PC-9 (cell line): ENCODE data around the gene STEAP1. TPM values are rescaled to one million over a fixed set of nuclear protein-coding genes. Genes with fewer than 3 reads are reported as not detected.

Experiments
- BruUV-seq: library from RNA; stranded (reverse); fragments of 400-500 nt; replicated peaks from 2 replicates; lab custom pipeline; 2021; lab: Mats Ljungman, UMichigan
- CTCF ChIA-PET: fragments of 300-600 bp; sonication (Branson Sonifier 250); formaldehyde crosslinking; loops from one replicate; lab custom pipeline; 2022; ENCODE audit warnings: antibody characterized with exemption; lab: Charles Lee
- POLR2A ChIA-PET: fragments of 300-600 bp; sonication (Branson Sonifier 250); formaldehyde crosslinking; loops from one replicate; lab custom pipeline; 2022; ENCODE audit warnings: antibody characterized with exemption; ENCODE audit not compliant: unreplicated experiment; lab: Charles Lee
- DNase-seq, 2 experiments: peaks; one replicate each; pipeline versions ENCODE4 v3.0.0 to v3.0.0-alpha.2; 2015 to 2022; ENCODE audit warnings: mixed read lengths in 1 of 2
- H2AFZ ChIP-seq: fragments of 200-600 bp; sonication (generic); 2 replicates; pipeline ENCODE4 v1.8.1; 2017; ENCODE audit warnings: antibody characterized with exemption
- H3F3A ChIP-seq: fragments of 200-600 bp; sonication (generic); 2 replicates; pipeline ENCODE4 v1.8.1; 2017; ENCODE audit warnings: antibody characterized with exemption, mild to moderate bottlenecking, low read depth; ENCODE audit not compliant: insufficient read depth
- H3K27ac ChIP-seq: fragments of 200-600 bp; sonication (generic); 2 replicates; pipeline ENCODE4 v1.6.1; 2016; ENCODE audit warnings: mixed run types
- H3K27me3 ChIP-seq: fragments of 200-600 bp; sonication (generic); 2 replicates; pipeline ENCODE4 v1.6.1; 2016; ENCODE audit warnings: low read depth, mixed run types; ENCODE audit not compliant: insufficient read depth
- H3K36me3 ChIP-seq: fragments of 200-600 bp; sonication (generic); 2 replicates; pipeline ENCODE4 v1.6.1; 2016; ENCODE audit warnings: low read depth, mixed run types
- H3K4me1 ChIP-seq: fragments of 200-600 bp; sonication (generic); replicated peaks from 2 replicates; pipeline ENCODE4 v1.6.1; 2016; ENCODE audit warnings: mixed run types; ENCODE audit not compliant: insufficient read depth
- H3K4me2 ChIP-seq: fragments of 200-600 bp; sonication (generic); 2 replicates; pipeline ENCODE4 v1.6.1; 2017; ENCODE audit warnings: mixed run types
- H3K4me3 ChIP-seq: fragments of 200-600 bp; sonication (generic); 2 replicates; pipeline ENCODE4 v1.6.1; 2016; ENCODE audit warnings: mixed run types
- H3K79me2 ChIP-seq: fragments of 200-600 bp; sonication (generic); 2 replicates; pipeline ENCODE4 v1.6.1; 2017; ENCODE audit warnings: low read depth, mixed run types
- H3K9me2 ChIP-seq: fragments of 200-600 bp; sonication (generic); 2 replicates; pipeline ENCODE4 v1.8.1; 2017; ENCODE audit warnings: mild to moderate bottlenecking; ENCODE audit not compliant: insufficient read depth
- H3K9me3 ChIP-seq: fragments of 200-600 bp; sonication (generic); 2 replicates; pipeline ENCODE4 v1.8.1; 2016; ENCODE audit warnings: low read depth; ENCODE audit not compliant: insufficient read depth
- H4K20me1 ChIP-seq: fragments of 200-600 bp; sonication (generic); 2 replicates; pipeline ENCODE4 v1.8.1; 2017; ENCODE audit not compliant: insufficient read depth
- EZH2 ChIP-seq: fragments of 200-600 bp; sonication (generic); IDR thresholded peaks from 2 replicates; pipeline ENCODE4 v1.8.0; 2017; ENCODE audit warnings: antibody characterized with exemption, low read depth
- intact Hi-C: fragments of 100-400 bp; cut with micrococcal nuclease; formaldehyde crosslinking; loops from one replicate; pipeline ENCODE4 v1.10.0; 2022; ENCODE audit not compliant: unreplicated experiment
- total RNA-seq: library from RNA; stranded (reverse); gene quantifications from 2 replicates; pipeline ENCODE4 v1.2.3, GENCODE V29; 2021
- TF ChIP-seq, protein P1 (sequence below): fragments of 200-600 bp; sonication (generic); conservative IDR thresholded peaks from 2 replicates; pipeline ENCODE4 v1.6.1; 2017; ENCODE audit warnings: mixed run types, antibody characterized with exemption, mild to moderate bottlenecking, moderate library complexity

STEAP1 gene
- total RNA-seq, 1 experiment from 2014 or later = 6.5 TPM

GRCh38 chr7:90172624-90173023 is 18.4 kb downstream of the STEAP1 start:
- ChIA-PET POLR2A (interaction anchor here (0.7 kb wide), 1 partner anchor 70 kb away, joined by 6 read pairs; no protein-coding TSS in a partner anchor), CTCF (no interaction called here)
- no peaks in the 10 kb centered on the region for H3K27me3 ChIP-seq
- H2AFZ ChIP-seq = no peak overlapping the region
- no peaks in the 10 kb centered on the region for H3K9me2 ChIP-seq
- H3K4me1 ChIP-seq = peaks cover 4% of the 10 kb centered on the region
- no peak overlapping the region for H3K4me3 ChIP-seq
- no peaks in the 10 kb centered on the region for H3K79me2 ChIP-seq
- H4K20me1 ChIP-seq = no peaks in the 10 kb centered on the region
- H3F3A ChIP-seq = no peaks in the 10 kb centered on the region
- no peak overlapping the region for H3K27ac ChIP-seq
- H3K4me2 ChIP-seq = no peak overlapping the region
- H3K36me3 ChIP-seq = no peaks in the 10 kb centered on the region
- BruUV-seq = no TSS peak
- no peaks in the 10 kb centered on the region for H3K9me3 ChIP-seq
- intact Hi-C loops = no loop called here
- TF ChIP-seq, protein P1, sequence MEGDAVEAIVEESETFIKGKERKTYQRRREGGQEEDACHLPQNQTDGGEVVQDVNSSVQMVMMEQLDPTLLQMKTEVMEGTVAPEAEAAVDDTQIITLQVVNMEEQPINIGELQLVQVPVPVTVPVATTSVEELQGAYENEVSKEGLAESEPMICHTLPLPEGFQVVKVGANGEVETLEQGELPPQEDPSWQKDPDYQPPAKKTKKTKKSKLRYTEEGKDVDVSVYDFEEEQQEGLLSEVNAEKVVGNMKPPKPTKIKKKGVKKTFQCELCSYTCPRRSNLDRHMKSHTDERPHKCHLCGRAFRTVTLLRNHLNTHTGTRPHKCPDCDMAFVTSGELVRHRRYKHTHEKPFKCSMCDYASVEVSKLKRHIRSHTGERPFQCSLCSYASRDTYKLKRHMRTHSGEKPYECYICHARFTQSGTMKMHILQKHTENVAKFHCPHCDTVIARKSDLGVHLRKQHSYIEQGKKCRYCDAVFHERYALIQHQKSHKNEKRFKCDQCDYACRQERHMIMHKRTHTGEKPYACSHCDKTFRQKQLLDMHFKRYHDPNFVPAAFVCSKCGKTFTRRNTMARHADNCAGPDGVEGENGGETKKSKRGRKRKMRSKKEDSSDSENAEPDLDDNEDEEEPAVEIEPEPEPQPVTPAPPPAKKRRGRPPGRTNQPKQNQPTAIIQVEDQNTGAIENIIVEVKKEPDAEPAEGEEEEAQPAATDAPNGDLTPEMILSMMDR = no peak
- no peak for TF ChIP-seq EZH2
- DNase-seq = no peak

DNA sequence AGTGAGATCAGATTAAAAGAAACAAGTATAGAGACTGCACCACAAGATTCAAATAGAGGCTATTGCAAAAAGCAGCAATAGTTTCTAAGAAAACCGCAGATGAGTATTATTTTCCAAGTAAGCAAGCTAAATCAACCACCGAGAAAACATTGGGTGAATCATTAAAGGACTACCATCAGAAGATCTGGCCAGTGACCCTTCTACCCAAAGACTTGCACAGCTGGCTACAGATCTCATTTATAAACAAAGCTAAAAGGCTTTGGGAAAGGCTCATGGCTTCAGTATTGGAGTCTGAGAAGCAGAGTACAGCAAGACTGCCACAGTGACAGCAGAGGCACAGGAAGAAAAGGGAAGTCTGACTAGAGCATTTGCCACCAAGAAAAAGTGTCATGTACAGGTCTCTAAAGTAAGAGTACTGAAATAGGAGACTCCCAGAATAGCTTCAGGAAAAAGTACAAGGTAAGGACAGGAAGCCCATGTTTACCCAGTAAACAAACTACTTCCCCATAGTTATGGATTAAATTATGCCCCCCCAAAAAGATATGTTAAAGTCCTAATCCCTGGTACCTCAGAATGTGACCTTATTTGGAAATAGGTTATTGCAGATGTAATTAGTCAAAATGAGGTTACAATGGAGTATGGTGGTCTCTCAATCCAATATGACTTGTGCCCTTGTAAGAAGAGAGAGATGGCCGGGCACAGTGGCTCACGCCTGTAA is 19.0 kb downstream of the STEAP1 start:
- Histone ChIP-seq H3K4me2 (no peak overlapping the region), H3K4me3 (no peak overlapping the region), H3K4me1 (peaks cover 9% of the 10 kb centered on the region), H3K79me2 (no peaks in the 10 kb centered on the region), H3K36me3 (no peaks in the 10 kb centered on the region), H3K27ac (no peak overlapping the region), H3K27me3 (no peaks in the 10 kb centered on the region), H2AFZ (no peak overlapping the region), H4K20me1 (no peaks in the 10 kb centered on the region), H3K9me3 (0 out of 2 replicates have a peak, but pooled peaks cover 3% of the 10 kb centered on the region), H3K9me2 (no peaks in the 10 kb centered on the region), H3F3A (peaks cover 5% of the 10 kb centered on the region)
- no peak for TF ChIP-seq EZH2
- TF ChIP-seq, protein P1 = no peak
- BruUV-seq = no TSS peak
- DNase-seq = peak in 1 of 2 experiments; percentile 37
- intact Hi-C loops = no loop called here
- ChIA-PET POLR2A (interaction anchor here (0.7 kb wide), 1 partner anchor 70 kb away, joined by 6 read pairs; no protein-coding TSS in a partner anchor), CTCF (interaction anchor here (0.6 kb wide), 1 partner anchor 90 kb away, joined by 3 read pairs; no protein-coding TSS in a partner anchor)

DNA sequence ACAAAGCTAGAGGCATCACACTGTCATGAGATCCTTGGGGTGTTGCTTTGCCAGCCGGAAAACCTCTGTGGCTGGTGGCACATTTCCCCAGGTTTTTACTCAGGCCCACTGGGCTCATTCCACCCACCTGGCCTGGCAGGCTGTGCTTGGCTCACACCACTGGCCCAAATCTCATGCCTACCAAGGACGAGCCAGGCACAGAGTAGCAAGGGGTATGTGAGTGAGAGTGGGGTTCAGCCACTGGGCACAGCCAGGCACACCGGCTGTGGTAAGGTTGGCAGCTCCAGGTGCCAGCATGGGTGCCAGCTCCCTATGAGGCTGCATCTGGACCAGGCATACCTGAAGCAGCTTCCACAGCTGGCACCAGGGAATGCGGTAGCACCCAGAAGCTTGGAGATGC is 21.4 kb downstream of the STEAP1 start:
- POLR2A ChIA-PET = no interaction called here
- no peak overlapping the region for H2AFZ ChIP-seq
- no peak for DNase-seq
- H3K36me3 ChIP-seq = no peaks in the 10 kb centered on the region
- H3K79me2 ChIP-seq = no peaks in the 10 kb centered on the region
- H3K4me1 ChIP-seq = peaks cover 32% of the 10 kb centered on the region
- intact Hi-C loops = no loop called here
- no peaks in the 10 kb centered on the region for H3K9me2 ChIP-seq
- TF ChIP-seq, protein P1 = no peak
- no peak for TF ChIP-seq EZH2
- H3K4me3 ChIP-seq = no peak overlapping the region
- peaks cover 26% of the 10 kb centered on the region for H3F3A ChIP-seq
- no TSS peak for BruUV-seq
- H4K20me1 ChIP-seq = no peaks in the 10 kb centered on the region
- H3K4me2 ChIP-seq = no peak overlapping the region
- CTCF ChIA-PET = no interaction called here
- no peak overlapping the region for H3K27ac ChIP-seq
- H3K9me3 ChIP-seq = peaks cover 8% of the 10 kb centered on the region
- H3K27me3 ChIP-seq = no peaks in the 10 kb centered on the region
